Activated CD4-positive, alpha-beta T cell treated with anti-CD3 and anti-CD28 coated beads, Interleukin-2, Interleukin-6, amounts not matched to agents 100 ng/mL and 50 ng/mL, durations not matched to agents 16 hours and 8 hours (primary cell): ENCODE measurements around the gene ROR1.

Experiments
- DNase-seq: peaks from one replicate; pipeline ENCODE4 v3.0.0-alpha.2; 2020

The ROR1 gene

DNA sequence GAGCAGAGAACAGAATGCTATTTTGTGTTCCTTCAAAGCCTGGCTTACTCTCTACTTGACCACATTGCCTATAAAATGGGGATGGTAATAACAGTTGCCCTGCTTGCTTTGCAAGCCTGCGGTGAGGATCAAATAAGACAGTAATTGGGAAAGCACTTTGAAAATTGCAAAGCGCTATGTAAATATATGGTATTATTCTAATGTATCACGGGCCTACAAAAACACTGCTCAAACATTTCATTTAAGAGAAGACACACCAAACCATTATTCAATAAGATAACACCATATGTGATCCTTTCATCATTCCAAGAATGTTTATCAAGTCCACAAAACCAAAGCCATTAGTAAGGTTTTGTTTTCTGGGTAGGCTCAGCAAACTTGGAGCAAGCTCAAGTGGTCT lies 208.4 kb downstream of the ROR1 start:
- no peak for DNase-seq

GRCh38 chr1:63983391-63984256 lies 209.8 kb downstream of the ROR1 start:
- no peak for DNase-seq

GRCh38 chr1:63984257-63984929 lies 210.6 kb downstream of the ROR1 start:
- DNase-seq = no peak

- no peak for DNase-seq
Measured at GRCh38 chr1:63984930-63985290, 211.1 kb downstream of the ROR1 start.

DNA sequence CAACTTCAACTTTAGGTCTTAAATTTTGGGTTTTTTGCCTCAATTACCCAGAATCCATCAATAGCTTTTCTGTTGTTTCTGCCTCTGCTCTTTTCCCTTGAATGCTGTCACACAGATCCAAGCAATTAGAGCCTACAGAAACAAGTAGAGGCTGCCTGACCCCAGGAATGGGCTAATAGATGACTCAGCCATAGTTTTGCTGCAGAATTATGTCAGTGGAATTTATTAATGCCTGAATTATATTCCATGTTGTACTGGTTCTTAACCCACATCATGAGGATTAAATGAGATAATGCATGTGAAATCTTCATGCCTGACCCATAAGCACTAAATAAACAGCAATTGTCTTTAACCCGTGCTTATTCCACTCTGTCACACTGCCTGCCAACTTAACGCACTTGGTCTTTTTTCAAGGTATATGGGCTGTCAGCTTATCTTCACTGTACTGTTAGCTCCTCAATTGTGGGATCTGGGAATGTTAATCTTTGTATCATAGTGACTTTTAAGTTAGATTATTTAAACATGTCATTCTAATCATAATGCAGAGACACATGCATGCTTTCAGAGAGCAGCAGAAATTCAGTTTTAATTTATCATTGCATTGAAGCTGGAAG lies 213.3 kb downstream of the ROR1 start:
- DNase-seq = no peak

GRCh38 chr1:63987628-63988024 lies 213.8 kb downstream of the ROR1 start:
- DNase-seq = no peak

DNA sequence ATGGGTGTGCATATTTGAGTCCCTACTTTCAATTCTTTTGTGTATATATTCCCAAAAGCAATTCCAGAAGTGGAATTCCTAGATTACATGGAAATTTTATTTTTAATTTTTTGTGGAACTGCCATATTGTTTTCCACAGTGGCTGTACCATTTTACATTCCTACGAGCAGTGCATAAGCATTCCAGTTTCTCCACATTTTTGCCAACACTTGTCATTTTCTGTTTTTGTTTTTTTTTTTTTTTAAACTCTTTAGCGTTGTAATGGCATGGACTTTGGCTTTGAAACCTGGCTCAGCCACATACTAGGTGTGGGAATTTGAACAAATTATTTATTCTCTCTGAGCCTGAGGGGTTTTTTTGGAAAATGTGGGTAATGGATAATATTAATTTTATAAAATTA lies 215.1 kb downstream of the ROR1 start:
- DNase-seq = no peak

DNA sequence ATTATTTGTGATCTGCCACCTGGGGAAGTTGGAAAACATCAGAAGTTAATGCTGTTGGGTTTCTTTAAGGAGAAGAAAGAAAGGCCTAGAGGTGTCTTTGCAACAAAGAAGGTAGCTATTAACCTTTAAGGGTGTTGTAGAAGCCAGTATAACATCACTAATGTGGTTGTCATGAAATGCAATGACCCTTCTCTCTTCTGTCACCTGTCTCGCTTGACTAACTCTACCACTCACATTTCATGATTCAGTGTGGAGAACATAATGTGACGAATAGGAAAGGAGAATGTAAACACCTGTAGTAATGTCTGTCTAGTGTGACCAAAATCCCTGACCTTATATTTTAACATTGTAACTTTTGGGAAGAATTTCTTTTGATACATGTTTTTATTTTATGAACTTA lies 217.9 kb downstream of the ROR1 start:
- no peak for DNase-seq

DNA sequence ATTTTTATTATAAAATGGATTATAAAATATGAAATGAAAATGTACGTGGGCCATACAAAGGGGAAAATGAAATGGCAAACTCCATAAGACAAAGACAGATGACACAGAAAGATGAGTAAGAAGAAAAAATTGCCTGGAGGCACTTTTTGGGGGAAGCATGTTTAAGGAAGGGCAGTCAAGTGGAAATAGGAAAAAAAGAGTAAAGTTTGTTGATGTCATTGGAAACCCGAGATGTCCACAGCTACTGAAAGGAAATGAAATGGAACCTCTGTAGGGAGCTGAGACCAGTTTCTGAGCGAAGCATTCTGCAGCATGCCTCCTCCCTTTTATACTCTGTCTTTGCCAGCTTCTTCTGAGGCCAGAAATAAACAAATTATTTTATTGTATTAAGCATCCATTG lies 226.2 kb downstream of the ROR1 start:
- DNase-seq = no peak

DNA sequence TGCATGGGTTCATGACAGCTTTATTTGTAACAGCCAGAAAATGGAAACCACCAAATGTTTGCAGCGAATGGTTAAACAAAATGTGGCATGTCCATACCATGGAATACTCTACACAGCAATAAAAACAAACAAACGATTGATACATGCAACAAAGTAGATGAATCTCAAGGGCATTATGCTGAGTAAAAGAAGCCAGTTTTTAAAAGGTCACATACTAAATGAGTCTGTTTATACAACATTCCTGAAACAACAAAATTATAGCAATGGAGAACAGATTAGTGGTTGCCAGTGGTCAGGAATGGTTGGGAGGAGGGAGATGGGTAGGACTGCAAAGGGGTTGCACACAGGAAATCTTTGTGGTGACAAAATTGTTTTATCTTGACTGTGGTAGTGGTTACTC lies 227.2 kb downstream of the ROR1 start:
- DNase-seq = no peak

GRCh38 chr1:64004451-64005025 lies 230.7 kb downstream of the ROR1 start:
- no peak for DNase-seq

DNA sequence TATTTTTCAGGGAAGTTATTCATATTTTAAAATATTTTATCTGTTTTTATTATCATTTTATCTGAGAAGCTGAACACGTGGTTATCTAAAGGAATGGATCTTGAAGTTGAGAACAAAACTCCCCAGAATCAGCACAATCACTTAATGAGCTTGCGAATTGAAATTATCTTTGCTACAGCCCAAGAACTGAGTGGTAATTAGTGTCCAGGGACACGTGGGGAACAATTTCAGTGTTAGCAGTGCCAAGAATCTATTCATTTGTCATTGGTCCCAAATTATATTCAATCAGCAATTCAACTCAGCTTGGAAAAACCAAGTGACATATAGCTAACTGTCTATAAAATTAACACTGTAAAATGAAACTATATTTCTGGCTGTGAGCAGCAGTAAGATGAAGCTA lies 232.0 kb downstream of the ROR1 start:
- no peak for DNase-seq

- peak; percentile 16 for DNase-seq
Measured at GRCh38 chr1:64006276-64007051, 232.6 kb downstream of the ROR1 start.

GRCh38 chr1:64010316-64010715 lies 236.5 kb downstream of the ROR1 start:
- no peak for DNase-seq

- no peak for DNase-seq
Measured at GRCh38 chr1:64013395-64013794, 239.6 kb downstream of the ROR1 start.

GRCh38 chr1:64019818-64020217 lies 246.0 kb downstream of the ROR1 start:
- no peak for DNase-seq

- no peak for DNase-seq
Measured at GRCh38 chr1:64021066-64021465, 247.2 kb downstream of the ROR1 start.

GRCh38 chr1:64025051-64025450 lies 251.2 kb downstream of the ROR1 start:
- DNase-seq = no peak

- no peak for DNase-seq
Measured at GRCh38 chr1:64029037-64029436, 255.2 kb downstream of the ROR1 start.

GRCh38 chr1:64030411-64030810 lies 256.6 kb downstream of the ROR1 start:
- DNase-seq = no peak

GRCh38 chr1:64031236-64031635 lies 257.4 kb downstream of the ROR1 start:
- DNase-seq = no peak

GRCh38 chr1:64033667-64034220 lies 259.9 kb downstream of the ROR1 start:
- DNase-seq = no peak

DNA sequence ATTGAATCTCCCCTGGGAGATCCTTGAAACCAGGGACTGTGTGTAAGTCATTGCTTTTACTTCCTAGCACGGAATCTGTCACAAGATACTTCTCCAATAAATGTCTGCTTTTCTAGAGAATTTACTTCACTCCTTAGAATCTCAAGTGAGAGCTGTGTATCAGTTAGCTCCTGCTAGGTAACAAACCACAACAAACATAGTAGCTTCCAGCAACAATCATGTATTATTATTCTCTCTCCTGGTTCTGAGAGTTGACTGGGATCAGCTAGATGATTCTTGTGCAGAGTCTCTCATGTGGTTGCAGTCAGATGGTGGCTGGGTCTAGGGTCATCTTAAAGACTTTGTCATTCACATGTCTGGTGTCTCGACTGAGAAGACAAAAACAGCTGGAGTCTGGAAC lies 262.7 kb downstream of the ROR1 start:
- no peak for DNase-seq
